Epithelial cell of esophagus (primary cell): ENCODE data around the gene RNU7-1.

Experiments
- DNase-seq: peaks from one replicate; pipeline ENCODE4 v3.0.0; 2010; ENCODE audit warnings: low read depth
- H3K4me3 ChIP-seq: 2 replicates; pipeline ENCODE4 v1.5.1; 2011; ENCODE audit warnings: mild to moderate bottlenecking, low read length, control low read depth
- CTCF ChIP-seq: IDR thresholded peaks from 2 replicates; pipeline ENCODE4 v1.5.1; 2011; ENCODE audit warnings: low read depth, mild to moderate bottlenecking, low read length, control low read depth, inconsistent platforms; ENCODE audit not compliant: insufficient read depth; ENCODE audit errors: missing control alignments

Gene RNU7-1

GRCh38 chr12:6943722-6944380 lies at the start of gene RNU7-1, which contains the start of gene C12orf57:
RNU7-1 (plus strand) TSS chr12:6943816.
C12orf57 (plus strand) TSS chr12:6944022; CDS start chr12:6944122, 100 bp downstream.
- TF ChIP-seq CTCF, result no peak
- peak; percentile 86 for DNase-seq

GRCh38 chr12:6894321-6894720 lies 49.3 kb upstream of the RNU7-1 start:
- no peak for TF ChIP-seq CTCF

More at GRCh38 chr12:6943722-6944380, at the start of gene RNU7-1, which contains the start of gene C12orf57:
- H3K4me3 ChIP-seq, result peak within 1 kb of the TSS; percentile 80

GRCh38 chr12:6896846-6897435 lies 46.7 kb upstream of the RNU7-1 start:
- no peak for DNase-seq
- no peak for TF ChIP-seq CTCF
- H3K4me3 ChIP-seq, result no peak overlapping the region

More at GRCh38 chr12:6894321-6894720, 49.3 kb upstream of the RNU7-1 start:
- no peak for DNase-seq
- no peak overlapping the region for H3K4me3 ChIP-seq

- DNase-seq, result peak; percentile 35
- no peak for TF ChIP-seq CTCF
Observed at GRCh38 chr12:6899427-6899826, 44.2 kb upstream of the RNU7-1 start.

GRCh38 chr12:6899837-6900519 lies 43.6 kb upstream of the RNU7-1 start:
- TF ChIP-seq CTCF, result no peak
- H3K4me3 ChIP-seq, result no peak overlapping the region
- DNase-seq, result no peak

More at GRCh38 chr12:6899427-6899826, 44.2 kb upstream of the RNU7-1 start:
- no peak overlapping the region for H3K4me3 ChIP-seq

GRCh38 chr12:6902448-6902847 lies 41.2 kb upstream of the RNU7-1 start:
- no peak overlapping the region for H3K4me3 ChIP-seq
- no peak for TF ChIP-seq CTCF
- DNase-seq, result no peak
